Measurements from ENCODE around the gene NPRL2.
A peak's percentile ranks its signal among the peaks of the same experiment; 100 is the strongest.

NPRL2 gene

GRCh38 chr3:50350527-50351322 is at the start of gene NPRL2, which contains the start of gene CYB561D2:
Gene NPRL2 (minus strand): TSS chr3:50350775. CDS start chr3:50350652, 123 bp downstream.
Gene CYB561D2 (plus strand): TSS chr3:50350862. CDS start chr3:50351434, 572 bp downstream.
- no peak for TF ChIP-seq CTCF (IDR thresholded peaks at IDR 0.05; ENCODE audit: low read depth, low read length)
- H3K4me3 ChIP-seq (ENCODE audit: low read depth, low read length) = peak within 1 kb of the TSS; percentile 72

- no peak for TF ChIP-seq CTCF (IDR thresholded peaks at IDR 0.05; ENCODE audit: low read depth, low read length)
- H3K4me3 ChIP-seq (ENCODE audit: low read depth, low read length) = no peak overlapping the region
Observed at GRCh38 chr3:50396502-50396901, 45.9 kb upstream of the NPRL2 start.

GRCh38 chr3:50395070-50395860 is 44.7 kb upstream of the NPRL2 start:
- TF ChIP-seq CTCF (IDR thresholded peaks at IDR 0.05; ENCODE audit: low read depth, low read length) = no peak
- H3K4me3 ChIP-seq (ENCODE audit: low read depth, low read length) = no peak overlapping the region

- no peak for TF ChIP-seq CTCF (IDR thresholded peaks at IDR 0.05; ENCODE audit: low read depth, low read length)
- no peak overlapping the region for H3K4me3 ChIP-seq (ENCODE audit: low read depth, low read length)
Observed at GRCh38 chr3:50393061-50393460, 42.5 kb upstream of the NPRL2 start.

- TF ChIP-seq CTCF (IDR thresholded peaks at IDR 0.05; ENCODE audit: low read depth, low read length) = no peak
- H3K4me3 ChIP-seq (ENCODE audit: low read depth, low read length) = no peak overlapping the region
Observed at GRCh38 chr3:50392101-50392715, 41.6 kb upstream of the NPRL2 start.

- H3K4me3 ChIP-seq (ENCODE audit: low read depth, low read length) = no peak overlapping the region
- TF ChIP-seq CTCF (IDR thresholded peaks at IDR 0.05; ENCODE audit: low read depth, low read length) = no peak
Observed at GRCh38 chr3:50390508-50391224, 40.1 kb upstream of the NPRL2 start.
